Breast epithelium (tissue), 3 donors: ENCODE results near the gene CS.
"Not testable (repeated sequence)": the region's sequence is repeated elsewhere in the genome, so short reads cannot be mapped to it uniquely, and the experiment has no call there.

Source experiments
- CTCF ChIP-seq, 3 donors: fragments of 450-650 bp; IDR thresholded peaks; one replicate each; pipeline ENCODE4 v1.5.1; 2016 to 2017; ENCODE audit warnings: antibody characterized with exemption in 3 of 3, mild to moderate bottlenecking in 3 of 3, moderate library complexity in 3 of 3
- POLR2AphosphoS5 ChIP-seq, 3 donors: sonication (generic); formaldehyde crosslinking; IDR thresholded peaks; one replicate each; pipeline ENCODE4 v1.6.1; 2017; ENCODE audit warnings: antibody characterized with exemption in 3 of 3

- TF ChIP-seq CTCF, POLR2AphosphoS5 (IDR thresholded peaks at IDR 0.05): not testable (repeated sequence)
Measured at GRCh38 chr12:56347255-56347654, 47.1 kb upstream of the CS start.
